Measurements from ENCODE around the gene CCDC86.
A peak's percentile ranks its signal among the peaks of the same experiment; 100 is the strongest.

CCDC86 gene

GRCh38 chr11:60891103-60891741 is 49.3 kb downstream of the CCDC86 start:
- DNase-seq (ENCODE audit: low spot score), result no peak

GRCh38 chr11:60895687-60896086 is 53.8 kb downstream of the CCDC86 start:
- no peak for DNase-seq (ENCODE audit: low spot score)

GRCh38 chr11:60897496-60897895 is 55.6 kb downstream of the CCDC86 start:
- no peak for DNase-seq (ENCODE audit: low spot score)

GRCh38 chr11:60899046-60899936 is 57.4 kb downstream of the CCDC86 start:
- peak; percentile 71 for DNase-seq (ENCODE audit: low spot score)

- no peak for DNase-seq (ENCODE audit: low spot score)
Observed at GRCh38 chr11:60899977-60900376, 58.1 kb downstream of the CCDC86 start.

All from HuH-7.5 (cell line).